ENCODE measurements around the gene DCDC2C. TPM values are rescaled to one million over a fixed set of nuclear protein-coding genes. Genes with fewer than 3 reads are reported as not detected.

The DCDC2C gene
- total and polyA plus RNA-seq, 2 experiments from 2014 or later: not detected

GRCh38 chr2:3885629-3886628, 182.6 kb downstream of the DCDC2C start:
- in situ Hi-C loops (cut with MboI): no loop called here
- WGBS, 2 experiments (ENCODE audit: low coverage in 1 of 2, low lambda C conversion rate in 2 of 2, missing lambda C conversion rate in 2 of 2): 32 to 34% methylated on average over 24 of the region's 24 CpGs

GRCh38 chr2:3895021-3895420, 191.6 kb downstream of the DCDC2C start:
- in situ Hi-C loops (cut with MboI): no loop called here
- Histone ChIP-seq H3K27ac (no peak overlapping the region), H3F3A (ENCODE audit: insufficient read depth) (no peaks in the 10 kb centered on the region), H3K4me3 (no peak overlapping the region), H3K9me2 (ENCODE audit: insufficient read depth) (no peaks in the 10 kb centered on the region), H3K9ac (no peak overlapping the region), H2AFZ (no peak overlapping the region), H4K20me1 (ENCODE audit: insufficient read depth) (no peaks in the 10 kb centered on the region), H3K27me3 (replicated peaks; ENCODE audit: insufficient read depth) (no peaks in the 10 kb centered on the region), H3K4me1 (ENCODE audit: insufficient read depth) (no peaks in the 10 kb centered on the region), H3K4me2 (ENCODE audit: unreplicated experiment) (no peak overlapping the region), H3K79me2 (ENCODE audit: insufficient read depth) (no peaks in the 10 kb centered on the region), H3K36me3 (ENCODE audit: low read depth) (no peaks in the 10 kb centered on the region), H3K9me3 (ENCODE audit: low read depth) (no peaks in the 10 kb centered on the region)
- WGBS, 2 experiments (ENCODE audit: low coverage in 1 of 2, low lambda C conversion rate in 2 of 2, missing lambda C conversion rate in 2 of 2): 3 to 13% methylated on average over 2 of the region's 2 CpGs
- no peak for DNase-seq
- no peak for TF ChIP-seq EZH2phosphoT487 (IDR thresholded peaks at IDR 0.05; ENCODE audit: insufficient read depth, low read depth)
- TF ChIP-seq EZH2 (IDR thresholded peaks at IDR 0.05; ENCODE audit: insufficient read depth, poor library complexity, severe bottlenecking): no peak

More at GRCh38 chr2:3885629-3886628, 182.6 kb downstream of the DCDC2C start:
- Histone ChIP-seq H3K9ac (no peak overlapping the region), H2AFZ (no peak overlapping the region), H3K27ac (no peak overlapping the region), H3K27me3 (replicated peaks; ENCODE audit: insufficient read depth) (no peaks in the 10 kb centered on the region), H3F3A (ENCODE audit: insufficient read depth) (no peaks in the 10 kb centered on the region), H3K4me2 (ENCODE audit: unreplicated experiment) (no peak overlapping the region), H3K36me3 (ENCODE audit: low read depth) (no peaks in the 10 kb centered on the region), H4K20me1 (ENCODE audit: insufficient read depth) (no peaks in the 10 kb centered on the region), H3K4me3 (no peak overlapping the region), H3K9me3 (ENCODE audit: low read depth) (no peaks in the 10 kb centered on the region), H3K4me1 (ENCODE audit: insufficient read depth) (no peaks in the 10 kb centered on the region), H3K79me2 (ENCODE audit: insufficient read depth) (no peaks in the 10 kb centered on the region), H3K9me2 (ENCODE audit: insufficient read depth) (no peaks in the 10 kb centered on the region)
- no peak for DNase-seq
- no peak for TF ChIP-seq EZH2 (IDR thresholded peaks at IDR 0.05; ENCODE audit: insufficient read depth, poor library complexity, severe bottlenecking)
- no peak for TF ChIP-seq EZH2phosphoT487 (IDR thresholded peaks at IDR 0.05; ENCODE audit: insufficient read depth, low read depth)

Other genes starting within 250 kb of the DCDC2C start
- gene ADI1, start 184.0 kb upstream of the DCDC2C start, total RNA-seq (2014; rRNA removed; shearing (Covaris generic)): 68.4 and 77.7 TPM in 2 replicates
- gene ADI1, start 184.0 kb upstream of the DCDC2C start, polyA plus RNA-seq (2016; fragmentation: Nextera tagmentation; extraction: Ambion mirVana): 140 and 149 TPM in 2 replicates
- 34.0 and 37.4 TPM in 2 replicates for gene RNASEH1, start 145.2 kb upstream of the DCDC2C start, total RNA-seq (2014; rRNA removed; shearing (Covaris generic))
- gene RNASEH1, start 145.2 kb upstream of the DCDC2C start, polyA plus RNA-seq (2016; fragmentation: Nextera tagmentation; extraction: Ambion mirVana): 52.4 and 55.2 TPM in 2 replicates
- 1,557 and 2,019 TPM in 2 replicates for gene RPS7, start 128.3 kb upstream of the DCDC2C start, total RNA-seq (2014; rRNA removed; shearing (Covaris generic))
- gene RPS7, start 128.3 kb upstream of the DCDC2C start, polyA plus RNA-seq (2016; fragmentation: Nextera tagmentation; extraction: Ambion mirVana): 602 and 629 TPM in 2 replicates
- gene COLEC11, start 108.5 kb upstream of the DCDC2C start, total RNA-seq (2014; rRNA removed; shearing (Covaris generic)): not detected in 2 replicates
- gene COLEC11, start 108.5 kb upstream of the DCDC2C start, polyA plus RNA-seq (2016; fragmentation: Nextera tagmentation; extraction: Ambion mirVana): not detected in 2 replicates
- not detected in 2 replicates for gene ALLC, start 45.4 kb upstream of the DCDC2C start, total RNA-seq (2014; rRNA removed; shearing (Covaris generic))
- gene ALLC, start 45.4 kb upstream of the DCDC2C start, polyA plus RNA-seq (2016; fragmentation: Nextera tagmentation; extraction: Ambion mirVana): not detected in 2 replicates